ENCODE results near the gene PTPRD. TPM values are rescaled to one million over a fixed set of nuclear protein-coding genes. Genes with fewer than 3 reads are reported as not detected.

The PTPRD gene
- total RNA-seq, 1 donor from 2014 or later: 5.7 TPM

DNA sequence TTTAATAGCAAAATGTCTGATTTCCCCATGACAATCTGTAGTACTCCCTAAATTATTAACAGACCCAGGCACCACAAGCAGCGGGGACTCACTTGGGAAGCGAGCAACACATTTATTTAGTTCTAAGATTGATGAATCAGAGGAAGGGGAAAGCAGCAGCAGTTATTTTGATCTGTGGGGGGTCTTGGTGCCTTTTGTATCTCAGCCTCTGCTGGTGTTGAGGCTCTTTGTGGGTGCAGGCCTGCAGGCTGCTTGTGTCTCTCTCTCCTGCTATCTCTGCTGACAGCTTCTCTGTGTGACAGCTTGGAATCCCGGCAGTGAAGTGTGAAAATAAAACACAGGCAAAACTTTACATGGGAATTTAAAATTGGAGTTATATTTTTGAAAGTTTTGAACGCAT lies 1935.1 kb downstream of the PTPRD start:
- H3K27ac Mint-ChIP-seq (ENCODE audit: unreplicated experiment): no peak overlapping the region
- peaks cover 21% of the 10 kb centered on the region for H3K4me1 Mint-ChIP-seq (ENCODE audit: low read depth)
- no peaks in the 10 kb centered on the region for H3K27me3 Mint-ChIP-seq (ENCODE audit: low read depth)
- no peaks in the 10 kb centered on the region for H3K36me3 Mint-ChIP-seq (ENCODE audit: low read depth)
- no peaks in the 10 kb centered on the region for H3K9me3 Mint-ChIP-seq (ENCODE audit: low read depth)
- H3K4me3 Mint-ChIP-seq (ENCODE audit: unreplicated experiment): no peak overlapping the region
- DNase-seq (ENCODE audit: low spot score): no peak
- TF ChIP-seq, protein P1, sequence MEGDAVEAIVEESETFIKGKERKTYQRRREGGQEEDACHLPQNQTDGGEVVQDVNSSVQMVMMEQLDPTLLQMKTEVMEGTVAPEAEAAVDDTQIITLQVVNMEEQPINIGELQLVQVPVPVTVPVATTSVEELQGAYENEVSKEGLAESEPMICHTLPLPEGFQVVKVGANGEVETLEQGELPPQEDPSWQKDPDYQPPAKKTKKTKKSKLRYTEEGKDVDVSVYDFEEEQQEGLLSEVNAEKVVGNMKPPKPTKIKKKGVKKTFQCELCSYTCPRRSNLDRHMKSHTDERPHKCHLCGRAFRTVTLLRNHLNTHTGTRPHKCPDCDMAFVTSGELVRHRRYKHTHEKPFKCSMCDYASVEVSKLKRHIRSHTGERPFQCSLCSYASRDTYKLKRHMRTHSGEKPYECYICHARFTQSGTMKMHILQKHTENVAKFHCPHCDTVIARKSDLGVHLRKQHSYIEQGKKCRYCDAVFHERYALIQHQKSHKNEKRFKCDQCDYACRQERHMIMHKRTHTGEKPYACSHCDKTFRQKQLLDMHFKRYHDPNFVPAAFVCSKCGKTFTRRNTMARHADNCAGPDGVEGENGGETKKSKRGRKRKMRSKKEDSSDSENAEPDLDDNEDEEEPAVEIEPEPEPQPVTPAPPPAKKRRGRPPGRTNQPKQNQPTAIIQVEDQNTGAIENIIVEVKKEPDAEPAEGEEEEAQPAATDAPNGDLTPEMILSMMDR (IDR thresholded peaks at IDR 0.05): no peak

DNA sequence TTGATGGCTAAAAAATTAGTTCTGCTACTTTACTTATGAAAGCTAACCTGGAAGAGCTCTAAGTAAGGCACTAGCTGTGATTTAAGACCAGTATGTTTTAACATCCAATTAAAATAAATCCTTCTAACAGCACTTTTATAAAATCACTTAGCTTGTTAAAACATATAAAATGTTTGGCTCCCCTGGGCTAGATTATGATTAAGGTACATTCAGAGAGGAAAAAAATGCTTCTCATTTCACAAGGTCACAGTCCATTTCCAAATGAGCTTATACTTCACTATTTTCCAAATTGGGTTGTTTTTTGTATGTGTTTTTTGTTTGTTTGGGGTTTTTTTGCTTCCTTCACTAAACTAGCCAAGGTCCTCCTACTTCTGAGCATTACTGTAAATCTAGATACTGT lies 1938.3 kb downstream of the PTPRD start:
- H3K9me3 Mint-ChIP-seq (ENCODE audit: low read depth): no peaks in the 10 kb centered on the region
- TF ChIP-seq, protein P1 (IDR thresholded peaks at IDR 0.05): no peak
- no peaks in the 10 kb centered on the region for H3K36me3 Mint-ChIP-seq (ENCODE audit: low read depth)
- no peak overlapping the region for H3K27ac Mint-ChIP-seq (ENCODE audit: unreplicated experiment)
- no peaks in the 10 kb centered on the region for H3K27me3 Mint-ChIP-seq (ENCODE audit: low read depth)
- no peak overlapping the region for H3K4me3 Mint-ChIP-seq (ENCODE audit: unreplicated experiment)
- H3K4me1 Mint-ChIP-seq (ENCODE audit: low read depth): peaks cover 25% of the 10 kb centered on the region
- no peak for DNase-seq (ENCODE audit: low spot score)

DNA sequence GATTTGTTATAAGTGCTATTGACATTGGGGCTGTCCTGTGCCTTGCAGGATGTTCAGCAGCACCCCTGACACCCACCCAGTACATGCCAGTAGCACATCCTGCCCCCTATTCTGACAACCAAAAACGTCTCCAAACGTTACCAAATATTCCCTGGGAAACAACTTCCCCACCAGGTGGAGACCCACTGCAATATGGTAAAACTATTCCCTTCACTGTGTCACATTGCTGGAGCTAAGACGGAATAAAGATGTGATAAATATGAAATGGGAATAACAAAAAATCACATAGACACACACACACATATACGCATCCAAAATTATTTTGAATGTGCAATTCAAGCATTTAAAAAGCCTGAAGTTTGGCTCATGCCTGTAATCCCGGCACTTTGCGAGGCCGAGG lies 1939.0 kb downstream of the PTPRD start:
- no peaks in the 10 kb centered on the region for H3K9me3 Mint-ChIP-seq (ENCODE audit: low read depth)

DNA sequence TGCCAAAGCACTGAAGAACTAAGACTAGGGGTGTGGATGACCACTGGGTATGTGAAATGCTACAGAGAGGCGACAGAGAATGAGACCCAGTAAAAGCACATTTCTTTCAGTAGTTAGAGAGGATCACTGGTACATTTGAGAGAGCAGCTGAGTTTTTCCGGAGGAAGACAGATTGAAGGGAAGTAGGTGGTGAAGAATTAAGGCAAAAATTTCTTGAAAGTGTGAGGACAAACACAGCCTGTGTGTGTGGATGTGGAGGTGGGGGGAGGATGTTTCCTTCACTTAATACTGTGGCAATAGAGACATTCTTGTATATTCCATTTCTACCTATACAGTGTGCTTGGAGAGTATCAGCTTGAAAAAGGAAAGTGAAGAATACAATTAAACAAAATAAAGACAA lies 1942.1 kb downstream of the PTPRD start:
- peaks cover 17% of the 10 kb centered on the region for H3K4me1 Mint-ChIP-seq (ENCODE audit: low read depth)
- no peaks in the 10 kb centered on the region for H3K27me3 Mint-ChIP-seq (ENCODE audit: low read depth)
- H3K4me3 Mint-ChIP-seq (ENCODE audit: unreplicated experiment): no peak overlapping the region
- no peaks in the 10 kb centered on the region for H3K36me3 Mint-ChIP-seq (ENCODE audit: low read depth)
- DNase-seq (ENCODE audit: low spot score): no peak
- no peak overlapping the region for H3K27ac Mint-ChIP-seq (ENCODE audit: unreplicated experiment)
- TF ChIP-seq, protein P1 (IDR thresholded peaks at IDR 0.05): no peak
- H3K9me3 Mint-ChIP-seq (ENCODE audit: low read depth): no peaks in the 10 kb centered on the region

More for the DNA sequence above, 1939.0 kb downstream of the PTPRD start:
- H3K36me3 Mint-ChIP-seq (ENCODE audit: low read depth): no peaks in the 10 kb centered on the region
- no peak overlapping the region for H3K27ac Mint-ChIP-seq (ENCODE audit: unreplicated experiment)
- peaks cover 19% of the 10 kb centered on the region for H3K4me1 Mint-ChIP-seq (ENCODE audit: low read depth)
- TF ChIP-seq, protein P1 (IDR thresholded peaks at IDR 0.05): no peak
- H3K4me3 Mint-ChIP-seq (ENCODE audit: unreplicated experiment): no peak overlapping the region
- DNase-seq (ENCODE audit: low spot score): no peak
- no peaks in the 10 kb centered on the region for H3K27me3 Mint-ChIP-seq (ENCODE audit: low read depth)

DNA sequence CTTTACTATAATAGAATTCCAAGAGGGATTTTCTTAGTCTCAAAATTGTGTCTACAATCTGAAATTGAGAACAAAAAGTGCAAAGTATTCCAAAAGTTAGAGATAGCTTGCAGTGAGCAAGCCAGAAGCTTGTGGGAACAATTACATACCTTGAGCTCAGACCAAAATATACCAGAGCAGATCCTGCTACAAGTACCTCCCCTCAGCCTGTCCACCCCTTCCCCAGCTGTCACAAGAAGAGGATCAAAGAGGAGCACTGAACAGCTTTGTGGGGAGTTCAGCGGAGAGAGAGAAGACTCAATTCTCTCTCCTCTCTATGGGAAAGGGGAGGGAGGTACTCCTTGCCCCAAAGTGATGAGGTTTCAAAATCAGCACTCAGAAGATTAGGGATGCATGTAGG lies 1944.1 kb downstream of the PTPRD start:
- Mint-ChIP-seq H3K36me3 (ENCODE audit: low read depth) (no peaks in the 10 kb centered on the region), H3K4me1 (ENCODE audit: low read depth) (peaks cover 20% of the 10 kb centered on the region), H3K4me3 (ENCODE audit: unreplicated experiment) (no peak overlapping the region), H3K27ac (ENCODE audit: unreplicated experiment) (no peak overlapping the region), H3K27me3 (ENCODE audit: low read depth) (no peaks in the 10 kb centered on the region), H3K9me3 (ENCODE audit: low read depth) (no peaks in the 10 kb centered on the region)
- no peak for DNase-seq (ENCODE audit: low spot score)
- TF ChIP-seq, protein P1 (IDR thresholded peaks at IDR 0.05): no peak

All from chondrocyte (in vitro differentiated cells).